SK-N-SH treated with all-trans-retinoic acid at 6 μM for 48 hours (cell line): ENCODE results near the gene SLC22A4.

ENCODE experiments used
- ZC3H10 ChIP-seq: fragments of 250-450 bp; sonication (Bioruptor Pico); IDR thresholded peaks from 2 replicates; pipeline ENCODE4 v1.5.1; 2021; ENCODE audit warnings: mild to moderate bottlenecking, moderate library complexity
- ZFP30 ChIP-seq: fragments of 450-650 bp; formaldehyde crosslinking; IDR thresholded peaks from 2 replicates; pipeline ENCODE4 v1.5.0; 2022; ENCODE audit warnings: mild to moderate bottlenecking, moderate library complexity
- ZNF8 ChIP-seq: fragments of 450-650 bp; formaldehyde crosslinking; IDR thresholded peaks from 2 replicates; pipeline ENCODE4 v1.5.0; 2020; ENCODE audit warnings: mild to moderate bottlenecking, moderate library complexity

- no peak for TF ChIP-seq ZC3H10 (CRISPR knock-in tag)
- TF ChIP-seq ZNF8 (CRISPR knock-in tag), result no peak
- TF ChIP-seq ZFP30 (CRISPR knock-in tag), result no peak
Observed at GRCh38 chr5:132323202-132323601, 29.0 kb downstream of the SLC22A4 start.
